Measurements from ENCODE around the gene BCHE.

The BCHE gene

DNA sequence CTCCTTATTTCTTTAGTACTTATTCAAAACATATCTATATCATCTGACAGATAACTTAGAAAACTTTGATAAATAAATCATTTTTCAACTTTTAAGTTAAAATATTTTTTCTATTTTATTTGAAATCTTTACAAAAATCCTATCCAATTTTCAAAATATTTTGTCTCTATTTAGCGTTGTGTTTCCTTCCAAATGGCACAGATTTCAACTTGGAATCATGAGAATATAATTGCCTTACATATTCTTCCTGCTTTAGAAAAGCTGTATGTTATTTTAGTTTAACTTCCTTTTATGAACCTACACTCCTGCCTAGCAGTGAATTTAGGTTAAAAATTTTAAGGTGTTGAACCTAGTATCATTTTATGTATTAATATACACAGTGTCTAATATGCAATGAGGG, 38.2 kb downstream of the BCHE start:
- Mint-ChIP-seq H3K27ac (no peak overlapping the region), H3K36me3 (ENCODE audit: low read depth) (no peaks in the 10 kb centered on the region), H3K4me3 (no peak overlapping the region), H3K9me3 (peaks cover 16% of the 10 kb centered on the region), H3K4me1 (ENCODE audit: low read depth) (no peaks in the 10 kb centered on the region), H3K27me3 (no peaks in the 10 kb centered on the region)
- intact Hi-C loops (cut with micrococcal nuclease) = no loop called here

DNA sequence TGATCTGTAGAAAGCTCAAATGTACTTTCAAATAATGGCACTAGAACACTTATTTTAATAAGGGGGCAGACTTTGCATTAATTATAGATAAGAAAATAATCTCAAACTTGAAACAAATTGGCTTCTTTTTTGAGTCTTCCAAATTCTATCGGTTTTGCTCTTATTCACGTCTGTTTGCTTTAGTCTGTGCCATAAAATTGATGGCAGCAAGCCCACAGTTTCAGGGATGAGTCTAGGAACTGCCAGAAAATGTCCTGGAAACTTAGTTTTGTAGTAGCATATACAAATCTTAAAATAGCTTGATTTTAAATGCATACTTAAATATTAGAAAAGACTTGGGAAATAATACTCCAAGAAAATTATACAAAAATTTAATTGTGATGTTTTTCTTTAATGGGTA, 39.7 kb downstream of the BCHE start:
- Mint-ChIP-seq H3K27ac (no peak overlapping the region), H3K27me3 (no peaks in the 10 kb centered on the region), H3K9me3 (peaks cover 16% of the 10 kb centered on the region), H3K4me3 (no peak overlapping the region), H3K4me1 (ENCODE audit: low read depth) (no peaks in the 10 kb centered on the region), H3K36me3 (ENCODE audit: low read depth) (no peaks in the 10 kb centered on the region)
- intact Hi-C loops (cut with micrococcal nuclease) = no loop called here

DNA sequence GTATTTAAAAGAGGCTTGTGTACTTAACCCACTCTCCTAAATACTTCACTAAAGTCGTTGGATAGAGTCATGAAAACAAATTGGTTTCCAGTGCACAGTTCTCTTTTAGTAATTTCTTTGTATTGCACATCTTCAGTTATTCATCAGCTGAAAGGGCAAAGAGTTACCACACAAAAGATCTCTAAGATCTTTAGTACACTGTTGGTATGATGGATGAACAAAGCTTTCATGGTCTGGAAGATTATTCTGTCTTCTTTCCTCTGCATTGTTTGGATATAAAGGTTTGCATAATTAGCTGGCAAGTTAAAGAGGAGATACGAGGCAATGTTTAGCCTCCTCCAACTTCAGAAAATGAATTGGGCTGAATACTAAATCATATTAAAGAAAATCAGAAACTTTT, 40.5 kb downstream of the BCHE start:
- peaks cover 18% of the 10 kb centered on the region for H3K9me3 Mint-ChIP-seq
- no peaks in the 10 kb centered on the region for H3K4me1 Mint-ChIP-seq (ENCODE audit: low read depth)
- intact Hi-C loops (cut with micrococcal nuclease) = no loop called here
- no peaks in the 10 kb centered on the region for H3K27me3 Mint-ChIP-seq
- no peak overlapping the region for H3K27ac Mint-ChIP-seq
- no peak overlapping the region for H3K4me3 Mint-ChIP-seq
- no peaks in the 10 kb centered on the region for H3K36me3 Mint-ChIP-seq (ENCODE audit: low read depth)

DNA sequence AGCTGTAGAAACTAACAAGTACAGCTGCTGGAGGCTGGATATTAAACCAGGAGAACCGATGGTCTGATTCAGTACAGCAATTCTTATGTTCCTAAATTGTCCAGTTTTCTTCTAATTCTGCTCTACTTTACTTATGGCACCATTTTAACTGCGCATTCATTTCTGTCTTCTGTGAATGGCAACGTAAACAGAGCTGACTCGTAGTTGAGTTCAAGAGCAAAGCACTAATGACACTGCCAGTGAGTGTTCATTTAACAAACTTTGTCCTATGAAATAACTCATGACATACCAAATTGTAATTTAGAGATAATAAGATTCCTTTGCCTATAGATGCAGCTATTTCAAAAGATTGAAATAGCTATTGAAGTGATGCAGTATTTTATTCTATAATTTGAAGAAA, 48.7 kb downstream of the BCHE start:
- H3K27me3 Mint-ChIP-seq = no peaks in the 10 kb centered on the region
- no peaks in the 10 kb centered on the region for H3K36me3 Mint-ChIP-seq (ENCODE audit: low read depth)
- no peak overlapping the region for H3K27ac Mint-ChIP-seq
- no peaks in the 10 kb centered on the region for H3K4me1 Mint-ChIP-seq (ENCODE audit: low read depth)
- no peak overlapping the region for H3K4me3 Mint-ChIP-seq
- H3K9me3 Mint-ChIP-seq = peaks cover 32% of the 10 kb centered on the region
- intact Hi-C loops (cut with micrococcal nuclease) = no loop called here

DNA sequence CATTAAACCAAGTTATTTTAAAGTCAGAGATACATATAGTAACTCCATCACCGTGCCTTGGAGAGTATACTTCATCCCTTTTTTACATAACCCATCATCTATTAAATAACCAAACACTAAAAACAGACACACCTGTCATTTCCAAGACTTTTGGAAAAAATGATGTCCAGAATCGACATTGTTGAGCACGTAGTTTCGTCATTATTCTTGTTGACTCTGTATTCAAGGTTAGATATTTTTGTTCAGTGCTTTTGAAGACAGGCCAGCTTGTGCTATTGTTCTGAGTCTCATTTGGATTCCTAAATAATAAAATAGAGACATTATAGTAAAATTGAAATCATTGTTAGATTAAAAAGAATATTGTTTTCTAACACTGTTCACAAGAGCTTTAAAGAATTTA, 51.2 kb downstream of the BCHE start:
- Mint-ChIP-seq H3K27me3 (no peaks in the 10 kb centered on the region), H3K4me3 (no peak overlapping the region), H3K9me3 (peaks cover 24% of the 10 kb centered on the region), H3K4me1 (ENCODE audit: low read depth) (no peaks in the 10 kb centered on the region), H3K36me3 (ENCODE audit: low read depth) (no peaks in the 10 kb centered on the region), H3K27ac (no peak overlapping the region)
- intact Hi-C loops (cut with micrococcal nuclease) = no loop called here

DNA sequence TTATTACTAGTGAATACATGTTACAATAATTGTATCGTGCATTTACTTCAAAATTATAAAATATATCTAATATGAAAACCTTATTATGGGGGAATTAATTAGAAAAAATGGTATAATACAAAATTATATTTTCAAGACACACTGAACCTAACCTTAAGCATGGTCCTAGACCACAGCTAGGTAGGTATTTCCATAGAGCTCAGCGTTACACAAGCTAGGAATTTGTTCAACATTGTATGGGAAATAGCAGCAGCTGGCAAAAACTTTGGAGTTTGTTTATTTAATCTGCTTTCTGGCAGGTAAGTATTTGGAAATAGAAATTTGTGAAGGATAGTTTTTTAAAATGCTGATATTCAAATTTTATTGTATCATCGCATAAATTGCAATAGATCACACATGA, 52.9 kb downstream of the BCHE start:
- Mint-ChIP-seq H3K36me3 (ENCODE audit: low read depth) (no peaks in the 10 kb centered on the region), H3K4me3 (no peak overlapping the region), H3K27ac (no peak overlapping the region), H3K27me3 (no peaks in the 10 kb centered on the region), H3K4me1 (ENCODE audit: low read depth) (no peaks in the 10 kb centered on the region), H3K9me3 (peaks cover 9% of the 10 kb centered on the region)
- intact Hi-C loops (cut with micrococcal nuclease) = no loop called here

DNA sequence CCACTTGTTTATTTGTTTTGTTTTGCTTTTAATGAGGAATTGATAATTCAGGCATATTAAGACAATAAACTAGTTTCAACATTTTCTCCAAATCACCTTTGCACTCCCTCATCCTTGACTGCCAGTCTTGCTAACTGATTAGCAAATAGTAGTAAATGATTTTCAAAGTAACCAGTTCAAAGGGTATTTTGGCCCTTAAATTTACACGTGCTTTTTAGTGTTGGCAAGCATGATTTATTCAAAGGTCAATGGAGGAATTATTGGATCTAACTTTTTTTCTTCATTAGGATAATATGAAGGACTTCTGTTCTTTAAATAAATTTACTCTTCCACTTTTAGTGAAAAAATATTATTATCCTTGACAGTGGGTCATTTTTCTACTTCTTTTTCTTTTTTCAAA, 53.8 kb downstream of the BCHE start:
- peaks cover 9% of the 10 kb centered on the region for H3K9me3 Mint-ChIP-seq
- H3K4me1 Mint-ChIP-seq (ENCODE audit: low read depth) = no peaks in the 10 kb centered on the region
- no peak overlapping the region for H3K27ac Mint-ChIP-seq
- H3K4me3 Mint-ChIP-seq = no peak overlapping the region
- H3K36me3 Mint-ChIP-seq (ENCODE audit: low read depth) = no peaks in the 10 kb centered on the region
- intact Hi-C loops (cut with micrococcal nuclease) = no loop called here
- H3K27me3 Mint-ChIP-seq = no peaks in the 10 kb centered on the region

DNA sequence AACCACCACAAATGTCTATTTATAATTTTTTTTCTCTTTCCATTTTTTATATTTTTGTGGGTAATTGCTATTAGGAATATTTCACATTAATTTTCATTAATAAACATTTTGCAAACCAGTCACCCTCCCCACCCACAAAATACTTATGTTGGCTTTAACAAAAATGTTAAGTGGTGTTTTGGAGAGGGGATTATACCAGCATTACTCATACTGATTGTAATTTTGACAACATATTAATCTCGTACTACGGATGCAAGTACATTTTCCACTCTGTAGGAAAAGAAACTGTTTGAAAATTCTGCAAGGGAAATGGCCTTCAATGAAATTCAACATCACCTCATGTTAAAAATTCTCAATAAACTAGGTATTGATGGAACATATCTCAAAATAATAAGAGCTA, 58.3 kb downstream of the BCHE start:
- intact Hi-C loops (cut with micrococcal nuclease) = no loop called here
- H3K27ac Mint-ChIP-seq = no peak overlapping the region
- H3K9me3 Mint-ChIP-seq = no peaks in the 10 kb centered on the region
- H3K4me3 Mint-ChIP-seq = no peak overlapping the region
- H3K27me3 Mint-ChIP-seq = no peaks in the 10 kb centered on the region
- no peaks in the 10 kb centered on the region for H3K4me1 Mint-ChIP-seq (ENCODE audit: low read depth)
- no peaks in the 10 kb centered on the region for H3K36me3 Mint-ChIP-seq (ENCODE audit: low read depth)

DNA sequence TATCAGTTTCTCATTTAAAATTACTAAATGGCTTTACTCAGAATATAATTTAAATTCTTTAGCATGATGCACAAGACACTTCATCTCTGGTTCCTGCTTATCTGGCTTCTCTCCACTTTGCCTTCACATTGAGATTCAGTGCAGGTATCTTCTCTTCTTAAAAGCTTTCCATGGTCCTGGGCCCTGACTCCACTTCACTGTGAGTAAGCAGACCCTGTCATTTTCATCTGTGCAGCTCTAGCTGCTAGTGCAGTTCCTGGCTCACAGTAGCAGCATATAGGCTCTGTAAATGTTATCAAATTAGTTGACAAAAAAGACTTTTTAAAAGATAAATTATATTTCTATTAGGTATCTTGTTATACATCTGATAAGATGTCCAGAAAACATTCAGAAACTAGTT, 58.8 kb downstream of the BCHE start:
- no peaks in the 10 kb centered on the region for H3K36me3 Mint-ChIP-seq (ENCODE audit: low read depth)
- intact Hi-C loops (cut with micrococcal nuclease) = no loop called here
- H3K9me3 Mint-ChIP-seq = no peaks in the 10 kb centered on the region
- no peaks in the 10 kb centered on the region for H3K4me1 Mint-ChIP-seq (ENCODE audit: low read depth)
- no peaks in the 10 kb centered on the region for H3K27me3 Mint-ChIP-seq
- no peak overlapping the region for H3K27ac Mint-ChIP-seq
- no peak overlapping the region for H3K4me3 Mint-ChIP-seq

DNA sequence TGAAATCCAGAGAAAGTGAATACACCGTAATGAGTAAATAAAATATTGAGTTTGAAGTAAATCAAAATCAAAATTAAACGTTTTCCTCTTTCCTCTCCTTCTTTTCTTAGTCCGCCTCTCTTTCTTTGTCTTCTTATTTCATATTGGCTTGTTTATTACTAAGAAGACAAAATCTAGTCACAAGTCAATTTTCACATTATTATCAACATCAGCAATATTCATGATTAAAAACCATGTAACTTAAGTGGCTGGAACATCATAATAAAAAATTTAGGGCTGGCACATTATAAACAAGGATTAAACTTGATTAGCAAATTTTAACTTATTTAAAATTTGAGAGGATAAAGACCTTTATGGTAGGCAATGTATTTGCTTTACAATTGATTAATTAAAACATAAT, 61.4 kb downstream of the BCHE start:
- Mint-ChIP-seq H3K4me1 (ENCODE audit: low read depth) (no peaks in the 10 kb centered on the region), H3K36me3 (ENCODE audit: low read depth) (no peaks in the 10 kb centered on the region), H3K4me3 (no peak overlapping the region), H3K27ac (no peak overlapping the region), H3K27me3 (no peaks in the 10 kb centered on the region), H3K9me3 (no peaks in the 10 kb centered on the region)
- intact Hi-C loops (cut with micrococcal nuclease) = no loop called here

DNA sequence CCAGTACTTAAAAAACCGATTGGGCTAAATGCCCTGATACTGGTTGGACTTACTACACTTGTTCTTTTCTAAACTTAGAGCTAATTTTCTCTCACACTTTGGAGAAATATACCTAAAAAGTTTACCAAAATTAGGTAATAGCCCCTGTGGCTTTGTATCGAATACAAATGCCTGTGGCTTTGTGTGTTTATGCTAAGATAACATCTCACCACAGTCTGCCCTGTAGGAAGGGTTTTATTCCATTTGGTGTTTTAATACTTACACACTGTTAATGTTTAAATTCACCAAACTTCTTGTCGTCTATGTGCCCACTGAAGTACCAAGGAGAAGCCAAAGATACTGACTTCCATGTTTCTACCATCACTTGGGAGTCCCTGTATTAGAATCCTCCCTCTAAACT, 66.4 kb downstream of the BCHE start:
- no peaks in the 10 kb centered on the region for H3K4me1 Mint-ChIP-seq (ENCODE audit: low read depth)
- H3K9me3 Mint-ChIP-seq = peaks cover 29% of the 10 kb centered on the region
- no peaks in the 10 kb centered on the region for H3K36me3 Mint-ChIP-seq (ENCODE audit: low read depth)
- no peak overlapping the region for H3K27ac Mint-ChIP-seq
- no peak overlapping the region for H3K4me3 Mint-ChIP-seq
- H3K27me3 Mint-ChIP-seq = no peaks in the 10 kb centered on the region
- intact Hi-C loops (cut with micrococcal nuclease) = no loop called here

DNA sequence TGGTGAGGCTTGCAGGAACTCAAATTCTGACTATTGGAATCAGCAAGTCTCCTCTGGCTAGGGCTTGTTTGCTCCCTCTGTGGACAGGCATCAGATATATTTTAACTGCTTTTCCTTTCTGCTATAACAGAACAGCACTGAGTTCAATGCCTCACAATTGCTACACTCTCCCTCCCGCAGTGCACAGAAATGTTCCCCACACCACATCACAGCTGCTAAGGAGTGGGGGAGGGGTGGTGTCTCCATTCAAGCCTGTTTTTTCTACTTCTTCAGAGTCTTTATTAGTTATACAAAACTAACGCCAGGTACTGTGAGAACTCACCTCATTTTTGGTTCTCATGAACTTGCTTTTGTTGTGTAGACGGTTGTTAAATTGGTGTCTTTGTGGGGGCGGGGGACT, 68.5 kb downstream of the BCHE start:
- H3K9me3 Mint-ChIP-seq = peaks cover 42% of the 10 kb centered on the region
- H3K36me3 Mint-ChIP-seq (ENCODE audit: low read depth) = no peaks in the 10 kb centered on the region
- intact Hi-C loops (cut with micrococcal nuclease) = no loop called here

DNA sequence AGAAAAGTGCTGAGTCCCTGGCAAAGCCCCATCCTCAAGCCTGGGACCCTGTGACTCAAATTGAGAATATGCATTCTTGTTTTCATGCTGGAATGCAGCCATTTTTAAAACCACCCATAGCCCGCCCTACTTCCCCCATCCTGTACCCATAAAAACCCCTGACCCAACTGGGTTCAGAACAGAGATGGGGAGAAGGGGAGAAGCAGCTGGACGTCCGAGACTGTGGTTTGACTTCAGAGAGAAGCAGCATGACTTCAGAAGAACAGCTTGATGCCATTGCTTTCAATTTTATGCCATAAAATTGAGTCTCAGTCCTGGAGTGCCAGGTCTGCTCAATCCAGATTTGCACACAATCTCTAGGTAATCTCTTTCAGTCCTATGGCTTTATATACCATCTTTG, 78.2 kb downstream of the BCHE start:
- H3K9me3 Mint-ChIP-seq = peaks cover 9% of the 10 kb centered on the region
- no peaks in the 10 kb centered on the region for H3K36me3 Mint-ChIP-seq (ENCODE audit: low read depth)
- no peaks in the 10 kb centered on the region for H3K4me1 Mint-ChIP-seq (ENCODE audit: low read depth)
- no peak overlapping the region for H3K27ac Mint-ChIP-seq
- intact Hi-C loops (cut with micrococcal nuclease) = no loop called here
- no peaks in the 10 kb centered on the region for H3K27me3 Mint-ChIP-seq
- H3K4me3 Mint-ChIP-seq = no peak overlapping the region

More for the DNA sequence above, 68.5 kb downstream of the BCHE start:
- Mint-ChIP-seq H3K27me3 (no peaks in the 10 kb centered on the region), H3K4me3 (no peak overlapping the region), H3K4me1 (ENCODE audit: low read depth) (no peaks in the 10 kb centered on the region), H3K27ac (no peak overlapping the region)

DNA sequence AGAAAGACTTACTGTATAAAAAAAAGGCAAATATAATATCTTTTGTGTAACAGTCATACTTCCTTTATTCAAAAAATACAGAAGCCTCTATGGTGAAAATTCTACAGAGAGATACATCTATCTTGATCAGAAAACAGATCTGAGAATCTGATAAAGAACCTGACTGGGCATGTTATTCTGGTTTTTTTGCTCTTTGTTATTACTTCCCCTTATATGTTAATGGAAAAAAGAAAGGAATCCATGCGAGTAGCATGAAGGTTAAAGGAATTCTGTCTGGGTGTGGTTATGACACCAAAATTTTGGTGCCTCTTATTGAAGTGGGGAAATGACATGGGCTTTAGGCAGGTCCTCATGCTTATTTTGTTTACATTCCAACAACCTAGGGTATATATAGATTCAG, 81.7 kb downstream of the BCHE start:
- Mint-ChIP-seq H3K9me3 (peaks cover 9% of the 10 kb centered on the region), H3K4me1 (ENCODE audit: low read depth) (no peaks in the 10 kb centered on the region), H3K27me3 (no peaks in the 10 kb centered on the region)

DNA sequence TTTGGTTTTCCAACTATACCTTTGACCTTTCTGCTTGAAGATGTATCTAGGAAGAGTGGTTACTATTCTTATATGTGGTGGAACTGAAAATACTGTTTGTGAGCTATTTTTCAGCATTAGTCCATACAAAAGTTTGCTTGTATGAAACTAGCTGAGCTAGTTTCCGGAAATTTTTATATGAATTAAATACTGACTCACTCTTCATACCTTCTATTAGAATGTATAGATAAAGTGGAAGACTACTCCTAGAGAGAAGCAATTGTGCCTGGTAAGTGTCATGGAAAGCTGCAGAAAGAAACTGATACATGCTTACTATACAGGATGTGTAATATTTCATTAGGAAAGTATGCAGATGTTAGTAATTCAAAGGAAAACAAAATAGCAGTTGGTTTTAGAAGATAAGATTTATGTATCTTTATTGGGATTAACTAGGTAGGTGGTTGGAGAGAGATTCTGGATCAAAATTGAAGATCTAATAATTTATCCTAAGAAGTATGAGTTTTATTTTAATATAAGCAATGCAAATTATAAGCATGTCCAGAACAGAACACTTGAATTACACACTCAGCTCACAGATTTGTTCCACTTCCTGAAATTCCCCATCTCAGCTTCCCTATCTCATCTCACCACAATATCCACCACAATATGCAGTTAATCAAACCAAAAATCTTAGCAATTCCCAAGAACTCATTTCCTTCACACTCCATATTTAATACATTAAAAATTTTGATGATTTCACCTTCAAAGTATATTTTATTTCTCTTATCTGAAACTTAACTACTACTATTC, 82.8 kb downstream of the BCHE start:
- H3K4me1 Mint-ChIP-seq (ENCODE audit: low read depth) = no peaks in the 10 kb centered on the region
- H3K27ac Mint-ChIP-seq = no peak overlapping the region
- H3K27me3 Mint-ChIP-seq = no peaks in the 10 kb centered on the region
- intact Hi-C loops (cut with micrococcal nuclease) = no loop called here
- H3K36me3 Mint-ChIP-seq (ENCODE audit: low read depth) = no peaks in the 10 kb centered on the region
- peaks cover 2% of the 10 kb centered on the region for H3K9me3 Mint-ChIP-seq
- no peak overlapping the region for H3K4me3 Mint-ChIP-seq

More for the DNA sequence above, 81.7 kb downstream of the BCHE start:
- intact Hi-C loops (cut with micrococcal nuclease) = no loop called here
- no peak overlapping the region for H3K27ac Mint-ChIP-seq
- no peak overlapping the region for H3K4me3 Mint-ChIP-seq
- no peaks in the 10 kb centered on the region for H3K36me3 Mint-ChIP-seq (ENCODE audit: low read depth)

Measured in dendritic cell treated with granulocyte-macrophage colony-stimulating factor and Interleukin-4, amounts not matched to agents 40 ng/mL and 50 ng/mL, for 4 days (primary cell).